NK-92 treated with Interleukin-12 subunit alpha and Interleukin-12 subunit beta, amount 100 ng/mL, for 24 hours (cell line): ENCODE data around the gene CRISP2.

Experiments
- DNase-seq: peaks from one replicate; lab custom pipeline; 2025; lab: John Stamatoyannopoulos, UW

Gene CRISP2

GRCh38 chr6:49662231-49662891 is 51.0 kb downstream of the CRISP2 start:
- DNase-seq: no peak

GRCh38 chr6:49653942-49654341 is 59.4 kb downstream of the CRISP2 start:
- DNase-seq: no peak

- DNase-seq: no peak
These were observed 59.9 kb downstream of the CRISP2 start for GRCh38 chr6:49653438-49653837.

GRCh38 chr6:49651239-49651638 is 62.1 kb downstream of the CRISP2 start:
- no peak for DNase-seq

- no peak for DNase-seq
These were observed 63.4 kb downstream of the CRISP2 start for GRCh38 chr6:49649988-49650387.

- DNase-seq: no peak
These were observed 65.3 kb downstream of the CRISP2 start for GRCh38 chr6:49648036-49648435.

GRCh38 chr6:49647476-49647875 is 65.9 kb downstream of the CRISP2 start:
- DNase-seq: no peak

- no peak for DNase-seq
These were observed 66.4 kb downstream of the CRISP2 start for GRCh38 chr6:49646942-49647341.

- DNase-seq: no peak
These were observed 67.1 kb downstream of the CRISP2 start for GRCh38 chr6:49646130-49646824.

- no peak for DNase-seq
These were observed 68.2 kb downstream of the CRISP2 start for GRCh38 chr6:49645139-49645538.
